ENCODE data around the gene NDRG3.

DNA sequence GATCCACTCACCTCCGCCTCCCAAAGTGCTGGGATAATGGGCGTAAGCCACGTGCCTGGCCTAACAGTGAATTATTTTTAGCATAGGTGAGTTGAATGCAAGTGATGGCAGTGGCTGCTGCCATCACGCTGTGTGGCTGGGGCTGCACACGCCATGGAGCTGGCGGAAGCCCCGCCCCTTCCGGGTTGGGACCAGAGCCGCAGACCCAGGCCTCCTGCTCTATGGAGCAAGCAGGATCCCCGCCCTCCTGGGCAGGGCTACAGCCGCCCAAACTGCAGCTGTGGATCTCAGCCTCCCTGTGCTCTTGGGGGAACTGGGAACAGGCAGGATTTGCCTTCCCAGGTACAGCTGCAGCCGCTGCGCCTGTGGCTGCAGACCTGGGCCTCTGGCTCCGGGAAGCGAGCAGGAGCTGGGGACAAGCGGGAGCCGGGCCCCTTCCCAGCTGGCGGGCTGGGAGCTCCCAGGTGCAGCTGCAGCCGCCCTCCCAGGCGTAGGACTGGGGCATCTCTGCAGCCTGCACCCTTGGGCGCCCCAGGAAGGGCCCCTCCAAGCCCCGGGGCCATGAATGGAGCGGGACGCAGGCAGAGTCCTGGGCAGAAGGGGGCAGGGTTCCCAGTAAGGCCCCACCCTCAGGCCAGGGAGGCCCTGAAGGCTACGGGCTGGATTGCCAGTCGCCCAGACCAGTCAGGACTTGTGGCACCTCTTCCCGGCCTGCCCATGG lies 69.0 kb downstream of the NDRG3 start:
- TF ChIP-seq, protein P1, sequence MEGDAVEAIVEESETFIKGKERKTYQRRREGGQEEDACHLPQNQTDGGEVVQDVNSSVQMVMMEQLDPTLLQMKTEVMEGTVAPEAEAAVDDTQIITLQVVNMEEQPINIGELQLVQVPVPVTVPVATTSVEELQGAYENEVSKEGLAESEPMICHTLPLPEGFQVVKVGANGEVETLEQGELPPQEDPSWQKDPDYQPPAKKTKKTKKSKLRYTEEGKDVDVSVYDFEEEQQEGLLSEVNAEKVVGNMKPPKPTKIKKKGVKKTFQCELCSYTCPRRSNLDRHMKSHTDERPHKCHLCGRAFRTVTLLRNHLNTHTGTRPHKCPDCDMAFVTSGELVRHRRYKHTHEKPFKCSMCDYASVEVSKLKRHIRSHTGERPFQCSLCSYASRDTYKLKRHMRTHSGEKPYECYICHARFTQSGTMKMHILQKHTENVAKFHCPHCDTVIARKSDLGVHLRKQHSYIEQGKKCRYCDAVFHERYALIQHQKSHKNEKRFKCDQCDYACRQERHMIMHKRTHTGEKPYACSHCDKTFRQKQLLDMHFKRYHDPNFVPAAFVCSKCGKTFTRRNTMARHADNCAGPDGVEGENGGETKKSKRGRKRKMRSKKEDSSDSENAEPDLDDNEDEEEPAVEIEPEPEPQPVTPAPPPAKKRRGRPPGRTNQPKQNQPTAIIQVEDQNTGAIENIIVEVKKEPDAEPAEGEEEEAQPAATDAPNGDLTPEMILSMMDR (conservative IDR thresholded peaks at IDR 0.05; ENCODE audit: low read depth, low read length): no peak
- TF ChIP-seq EZH2 (IDR thresholded peaks at IDR 0.05; ENCODE audit: low read length, unreplicated experiment): no peak
- TF ChIP-seq EZH2phosphoT487 (IDR thresholded peaks at IDR 0.05; ENCODE audit: borderline replicate concordance, low read length): no peak

Measured in PC-3 (cell line).